ENCODE data around the gene NCAM2.

GRCh38 chr21:21406921-21407320 is 408.7 kb downstream of the NCAM2 start:
- TF ChIP-seq, protein P1, sequence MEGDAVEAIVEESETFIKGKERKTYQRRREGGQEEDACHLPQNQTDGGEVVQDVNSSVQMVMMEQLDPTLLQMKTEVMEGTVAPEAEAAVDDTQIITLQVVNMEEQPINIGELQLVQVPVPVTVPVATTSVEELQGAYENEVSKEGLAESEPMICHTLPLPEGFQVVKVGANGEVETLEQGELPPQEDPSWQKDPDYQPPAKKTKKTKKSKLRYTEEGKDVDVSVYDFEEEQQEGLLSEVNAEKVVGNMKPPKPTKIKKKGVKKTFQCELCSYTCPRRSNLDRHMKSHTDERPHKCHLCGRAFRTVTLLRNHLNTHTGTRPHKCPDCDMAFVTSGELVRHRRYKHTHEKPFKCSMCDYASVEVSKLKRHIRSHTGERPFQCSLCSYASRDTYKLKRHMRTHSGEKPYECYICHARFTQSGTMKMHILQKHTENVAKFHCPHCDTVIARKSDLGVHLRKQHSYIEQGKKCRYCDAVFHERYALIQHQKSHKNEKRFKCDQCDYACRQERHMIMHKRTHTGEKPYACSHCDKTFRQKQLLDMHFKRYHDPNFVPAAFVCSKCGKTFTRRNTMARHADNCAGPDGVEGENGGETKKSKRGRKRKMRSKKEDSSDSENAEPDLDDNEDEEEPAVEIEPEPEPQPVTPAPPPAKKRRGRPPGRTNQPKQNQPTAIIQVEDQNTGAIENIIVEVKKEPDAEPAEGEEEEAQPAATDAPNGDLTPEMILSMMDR (IDR thresholded peaks at IDR 0.05 in 2 of 3, conservative IDR thresholded peaks at IDR 0.05 in 1 of 3; ENCODE audit: borderline replicate concordance in 1 of 3, insufficient read depth in 1 of 3, low read depth in 2 of 3, low read length in 2 of 3): no peak
- TF ChIP-seq ZNF274 (IDR thresholded peaks at IDR 0.05; ENCODE audit: low read depth, low read length): no peak

Data from HCT116 (cell line).